B cell (primary cell): ENCODE data around the gene NRP1. TPM values are rescaled to one million over a fixed set of nuclear protein-coding genes. Genes with fewer than 3 reads are reported as not detected.

Experiments
- ATAC-seq: fragments of 200-7000 bp; cut with Tn5 transposase; one replicate; pipeline ENCODE4 v1.10.0; 2021; ENCODE audit warnings: low read depth, mild to moderate bottlenecking, moderate number of reproducible peaks, moderate library complexity
- CTCF ChIA-PET: fragments of 350-600 bp; sonication (Branson Sonifier 250); formaldehyde crosslinking; loops from one replicate; lab custom pipeline; 2021; ENCODE audit warnings: antibody characterized with exemption, inconsistent platforms; lab: Charles Lee
- POLR2A ChIA-PET: fragments of 350-600 bp; sonication (Branson Sonifier 250); formaldehyde crosslinking; loops from one replicate; lab custom pipeline; 2021; ENCODE audit warnings: antibody characterized with exemption; lab: Charles Lee
- DNase-seq: peaks from one replicate; pipeline ENCODE4 v3.0.0; 2013
- H2AFZ ChIP-seq: 2 replicates; pipeline ENCODE4 v1.6.1; 2012; ENCODE audit warnings: mild to moderate bottlenecking, low read depth, low read length; ENCODE audit not compliant: insufficient read depth, poor library complexity, severe bottlenecking
- H3K27ac ChIP-seq, 2 donors: 1 replicate in 1 of 2; 2 replicates in 1 of 2; pipeline ENCODE4 v1.5.1; 2012 to 2013; ENCODE audit warnings: low read length in 2 of 2, mild to moderate bottlenecking in 2 of 2, moderate library complexity in 1 of 2
- H3K27me3 ChIP-seq, 4 experiments: fragments of 200-600 bp in 1 of 4; sonication (generic) in 1 of 4; replicated peaks in 1 of 4; 1 replicate in 2 of 4; 2 replicates in 2 of 4; pipeline versions ENCODE4 v1.6.1 to v1.7.0; 2013 to 2016; ENCODE audit warnings: low read length in 3 of 4, mild to moderate bottlenecking in 2 of 4, mixed read lengths in 1 of 4, moderate library complexity in 1 of 4; ENCODE audit not compliant: insufficient read depth in 4 of 4, control insufficient read depth in 3 of 4; ENCODE audit errors: control extremely low read depth in 1 of 4
- H3K36me3 ChIP-seq, 2 experiments: replicated peaks in 1 of 2; 1 replicate in 1 of 2; 2 replicates in 1 of 2; pipeline versions ENCODE4 v1.6.1 to v1.7.1; 2013; ENCODE audit warnings: low read length in 1 of 2; ENCODE audit not compliant: insufficient read depth in 2 of 2, control insufficient read depth in 1 of 2; ENCODE audit errors: control extremely low read depth in 1 of 2, extremely low read depth in 1 of 2
- H3K4me1 ChIP-seq, 2 donors: fragments of 200-600 bp in 1 of 2; sonication (generic) in 1 of 2; 1 replicate in 1 of 2; 2 replicates in 1 of 2; pipeline versions ENCODE4 v1.5.1 to v1.6.1; 2013 to 2017; ENCODE audit warnings: low read length in 2 of 2; ENCODE audit not compliant: control insufficient read depth in 2 of 2, insufficient read depth in 2 of 2
- H3K4me2 ChIP-seq: replicated peaks from 2 replicates; pipeline ENCODE3; 2012; ENCODE audit warnings: mild to moderate bottlenecking, low read depth, low read length; ENCODE audit not compliant: poor library complexity, severe bottlenecking
- H3K4me3 ChIP-seq, 5 experiments: fragments of 200-600 bp in 1 of 5; sonication (generic) in 1 of 5; 1 replicate in 3 of 5; 2 replicates in 2 of 5; pipeline versions ENCODE4 v1.5.1 to v1.7.0; 2011 to 2016; ENCODE audit warnings: low read length in 4 of 5, mild to moderate bottlenecking in 4 of 5, low read depth in 2 of 5, control low read depth in 1 of 5, moderate library complexity in 1 of 5; ENCODE audit not compliant: insufficient read depth in 1 of 5; ENCODE audit errors: control extremely low read depth in 1 of 5, extremely low read depth in 1 of 5
- H3K79me2 ChIP-seq: fragments of 200-600 bp; sonication (generic); one replicate; pipeline ENCODE4 v1.6.0; 2016; ENCODE audit warnings: low read length; ENCODE audit not compliant: control insufficient read depth, insufficient read depth
- H3K9ac ChIP-seq: fragments of 200-600 bp; sonication (generic); 2 replicates; pipeline ENCODE4 v1.6.1; 2017; ENCODE audit warnings: mild to moderate bottlenecking, low read length, moderate library complexity
- H3K9me3 ChIP-seq, 3 donors: one replicate each; pipeline versions ENCODE4 v1.6.1 to v1.7.1; 2013; ENCODE audit warnings: low read length in 2 of 3; ENCODE audit not compliant: control insufficient read depth in 2 of 3, insufficient read depth in 1 of 3; ENCODE audit errors: control extremely low read depth in 1 of 3
- H4K20me1 ChIP-seq: 2 replicates; pipeline ENCODE4 v1.6.0; 2012; ENCODE audit warnings: mild to moderate bottlenecking, low read length; ENCODE audit not compliant: insufficient read depth, control insufficient read depth, poor library complexity, severe bottlenecking
- H3K27ac Mint-ChIP-seq: one replicate; pipeline ENCODE4 v1.8.0; 2021; ENCODE audit warnings: mixed read lengths
- H3K27me3 Mint-ChIP-seq: one replicate; pipeline ENCODE4 v1.8.0; 2021; ENCODE audit warnings: mixed read lengths
- H3K4me1 Mint-ChIP-seq: one replicate; pipeline ENCODE4 v1.8.0; 2021; ENCODE audit warnings: mixed read lengths
- H3K4me3 Mint-ChIP-seq: one replicate; pipeline ENCODE4 v1.8.0; 2021; ENCODE audit warnings: mixed read lengths
- H3K9me3 Mint-ChIP-seq: one replicate; pipeline ENCODE4 v1.8.0; 2022; ENCODE audit warnings: mixed read lengths; ENCODE audit not compliant: insufficient read depth
- EZH2 ChIP-seq: IDR thresholded peaks from 2 replicates; pipeline ENCODE4 v1.6.1; 2012; ENCODE audit warnings: borderline replicate concordance, low read depth, mild to moderate bottlenecking, moderate library complexity, low read length; ENCODE audit not compliant: insufficient read depth, poor library complexity, severe bottlenecking
- WGBS: methylation state at CpG from one replicate; pipeline ENCODE4 v1.1.5; 2013; ENCODE audit warnings: missing lambda C conversion rate; ENCODE audit not compliant: insufficient coverage; 5-methylcytosine and 5-hydroxymethylcytosine counted together
- intact Hi-C: fragments of 100-400 bp; cut with micrococcal nuclease; formaldehyde crosslinking; loops from one replicate; pipeline ENCODE4 v1.10.0; 2022
- polyA plus RNA-seq: library from polyadenylated mRNA; depleted of rRNA; stranded (reverse); fragments of >200 nt; gene quantifications from 2 replicates; pipeline ENCODE4 v1.2.3, GENCODE V29; 2012
- total RNA-seq, 2 donors: library from RNA; stranded (reverse); fragments of 120-200 nt in 1 of 2; gene quantifications; 1 replicate in 1 of 2; 2 replicates in 1 of 2; pipeline versions ENCODE4 v1.2.3 to v1.2.4, GENCODE V29; 2013 to 2022
- TF ChIP-seq, protein P1 (sequence below): fragments of 200-600 bp; IDR thresholded peaks from one replicate; pipeline ENCODE4 v1.8.0; 2022; ENCODE audit warnings: antibody characterized with exemption, mild to moderate bottlenecking

NRP1 gene
- total and polyA plus RNA-seq, 2 donors (not counting 1 experiment from before 2014, with no cell fraction given) = 0.34 TPM; not detected in 1

DNA sequence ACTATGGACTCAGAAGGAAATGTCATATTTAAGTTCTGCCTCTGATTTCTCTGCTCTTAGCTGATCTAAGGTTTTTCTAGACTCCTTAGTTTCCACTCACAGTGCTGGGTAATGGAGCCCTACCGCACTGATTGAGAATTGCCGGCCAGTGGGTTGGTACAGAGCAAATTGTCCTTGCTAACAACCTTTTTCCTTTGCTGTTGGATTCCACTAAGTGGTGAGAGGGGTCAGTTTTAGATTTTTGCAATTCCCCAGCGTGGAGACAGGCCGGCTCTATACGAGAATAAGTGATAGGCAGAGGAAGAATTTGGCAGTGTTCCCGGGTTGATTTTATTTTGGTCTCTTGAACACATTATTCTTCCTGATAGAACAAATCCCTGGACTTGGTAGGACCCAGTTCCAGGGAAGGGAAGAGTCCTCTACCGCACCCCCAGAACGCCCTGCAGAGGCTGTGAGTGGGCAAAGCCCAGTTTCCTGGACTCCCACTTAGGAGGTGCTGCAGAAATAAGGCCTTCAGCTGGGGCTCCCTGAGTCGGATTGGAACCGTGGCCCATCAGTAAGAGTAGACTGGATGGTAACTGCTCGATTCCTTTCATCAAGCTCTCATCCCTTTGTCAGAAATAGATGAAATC lies 3.0 kb upstream of the NRP1 start:
- ChIA-PET POLR2A (no interaction called here), CTCF (no interaction called here)
- TF ChIP-seq, protein P1, sequence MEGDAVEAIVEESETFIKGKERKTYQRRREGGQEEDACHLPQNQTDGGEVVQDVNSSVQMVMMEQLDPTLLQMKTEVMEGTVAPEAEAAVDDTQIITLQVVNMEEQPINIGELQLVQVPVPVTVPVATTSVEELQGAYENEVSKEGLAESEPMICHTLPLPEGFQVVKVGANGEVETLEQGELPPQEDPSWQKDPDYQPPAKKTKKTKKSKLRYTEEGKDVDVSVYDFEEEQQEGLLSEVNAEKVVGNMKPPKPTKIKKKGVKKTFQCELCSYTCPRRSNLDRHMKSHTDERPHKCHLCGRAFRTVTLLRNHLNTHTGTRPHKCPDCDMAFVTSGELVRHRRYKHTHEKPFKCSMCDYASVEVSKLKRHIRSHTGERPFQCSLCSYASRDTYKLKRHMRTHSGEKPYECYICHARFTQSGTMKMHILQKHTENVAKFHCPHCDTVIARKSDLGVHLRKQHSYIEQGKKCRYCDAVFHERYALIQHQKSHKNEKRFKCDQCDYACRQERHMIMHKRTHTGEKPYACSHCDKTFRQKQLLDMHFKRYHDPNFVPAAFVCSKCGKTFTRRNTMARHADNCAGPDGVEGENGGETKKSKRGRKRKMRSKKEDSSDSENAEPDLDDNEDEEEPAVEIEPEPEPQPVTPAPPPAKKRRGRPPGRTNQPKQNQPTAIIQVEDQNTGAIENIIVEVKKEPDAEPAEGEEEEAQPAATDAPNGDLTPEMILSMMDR = no peak
- TF ChIP-seq EZH2 = no peak
- Histone ChIP-seq H3K27me3 (peaks cover 0 to 38% (median 18%) of the 10 kb centered on the region in 4 experiments), H3K27ac (no peak overlapping the region), H4K20me1 (no peaks in the 10 kb centered on the region), H3K79me2 (no peaks in the 10 kb centered on the region), H3K4me3 (no peak overlapping the region), H3K9ac (no peak overlapping the region), H3K36me3 (no peaks in the 10 kb centered on the region), H3K4me2 (no peak overlapping the region), H3K9me3 (peaks cover 0 to 5% (median 0%) of the 10 kb centered on the region in 3 donors), H3K4me1 (peaks cover 9 to 16% of the 10 kb centered on the region in 2 donors), H2AFZ (no peak overlapping the region)
- intact Hi-C loops = no loop called here
- Mint-ChIP-seq H3K9me3 (no peaks in the 10 kb centered on the region), H3K4me3 (peak overlapping the region; percentile 41), H3K4me1 (peaks cover 15% of the 10 kb centered on the region), H3K27ac (no peak overlapping the region), H3K27me3 (peaks cover 41% of the 10 kb centered on the region)
- 80% methylated on average over 7 of the region's 11 CpGs for WGBS
- DNase-seq = no peak
- ATAC-seq = no peak

DNA sequence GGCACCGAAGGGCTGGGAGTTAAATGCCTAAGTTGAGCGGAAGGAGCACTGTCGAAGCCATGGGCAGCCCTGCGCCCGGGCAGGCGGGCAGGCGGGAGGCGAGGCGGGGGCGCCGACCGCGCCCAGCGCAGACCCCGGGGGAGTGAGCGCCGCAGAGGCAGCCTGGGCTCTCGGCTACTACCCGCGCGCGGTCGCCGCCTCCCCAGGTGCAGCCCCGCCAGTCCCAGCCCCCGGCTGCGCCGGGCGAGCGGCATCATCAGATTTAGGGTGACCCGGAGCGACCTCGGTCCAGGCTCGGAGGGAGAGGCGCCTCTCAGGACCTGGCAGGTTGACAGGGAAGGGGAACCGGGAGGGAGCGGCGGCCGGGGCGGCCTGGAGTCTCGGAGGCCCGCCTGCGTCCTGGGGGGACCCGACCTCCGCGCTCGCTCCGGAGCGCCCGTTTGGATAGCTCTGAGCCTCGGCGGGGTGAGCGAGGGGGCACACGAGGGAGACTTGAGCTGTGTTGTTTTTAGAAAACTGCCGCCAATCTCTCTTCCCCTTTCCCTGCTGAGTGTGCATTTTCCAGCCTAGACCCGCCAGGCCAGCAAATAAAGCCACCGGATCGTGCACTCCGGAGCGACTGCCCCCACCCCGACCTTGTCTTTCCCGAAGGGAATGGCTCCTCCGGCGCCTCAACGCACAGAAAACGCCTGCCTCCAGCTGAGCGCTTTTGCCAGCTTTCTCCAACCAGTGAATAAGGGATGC lies 2.3 kb upstream of the NRP1 start:
- Mint-ChIP-seq H3K27me3 (peaks cover 46% of the 10 kb centered on the region), H3K4me1 (peaks cover 12% of the 10 kb centered on the region), H3K9me3 (no peaks in the 10 kb centered on the region), H3K4me3 (peak overlapping the region; percentile 41), H3K27ac (no peak overlapping the region)
- WGBS = 6% methylated on average over 58 of the region's 67 CpGs
- Histone ChIP-seq H3K9me3 (peaks cover 0 to 5% (median 0%) of the 10 kb centered on the region in 3 donors), H3K79me2 (no peaks in the 10 kb centered on the region), H3K9ac (no peak overlapping the region), H3K4me2 (no peak overlapping the region), H3K27ac (no peak overlapping the region), H3K4me3 (no peak overlapping the region), H2AFZ (no peak overlapping the region), H3K36me3 (no peaks in the 10 kb centered on the region), H3K4me1 (peaks cover 9 to 16% of the 10 kb centered on the region in 2 donors), H3K27me3 (peaks cover 0 to 39% (median 23%) of the 10 kb centered on the region in 4 experiments), H4K20me1 (no peaks in the 10 kb centered on the region)
- no peak for TF ChIP-seq EZH2
- TF ChIP-seq, protein P1 = no peak
- intact Hi-C loops = no loop called here
- ATAC-seq = no peak
- POLR2A ChIA-PET = no interaction called here
- no peak for DNase-seq
- CTCF ChIA-PET = no interaction called here
